ENCODE results near the gene PKN3. TPM values are rescaled to one million over a fixed set of nuclear protein-coding genes. Genes with fewer than 3 reads are reported as not detected.

The PKN3 gene
- polyA plus RNA-seq, 1 donor (not counting 4 experiments of a cell fraction or from before 2014, with no cell fraction given) = 1.3 TPM

- FAIRE-seq (no peak), DNase-seq (ENCODE audit: low read depth, low spot score) (no peak)
- no peaks in the 10 kb centered on the region for H3K79me2 ChIP-seq (ENCODE audit: control insufficient read depth, insufficient read depth, low read length)
- no peaks in the 10 kb centered on the region for H3K9me1 ChIP-seq (ENCODE audit: control insufficient read depth, extremely low read depth, insufficient read depth, low read length)
- no peak overlapping the region for H3K4me2 ChIP-seq (ENCODE audit: control insufficient read depth, extremely low read depth, insufficient read depth, low read depth, low read length)
- dilution Hi-C loops (cut with MboI; ENCODE audit: extremely low pct_ligation_motif_present, low sequenced_read_pairs) = no loop called here
- H3K4me1 ChIP-seq (ENCODE audit: control insufficient read depth, extremely low read depth, insufficient read depth, low read length) = no peaks in the 10 kb centered on the region
- no peaks in the 10 kb centered on the region for H3K9me3 ChIP-seq (ENCODE audit: control insufficient read depth, low read depth, low read length)
- H3K4me3 ChIP-seq (ENCODE audit: control insufficient read depth in 2 of 3, extremely low read depth in 1 of 3, insufficient read depth in 2 of 3, low read depth in 1 of 3, low read length in 3 of 3) = no peak overlapping the region
- TF ChIP-seq, protein P1, sequence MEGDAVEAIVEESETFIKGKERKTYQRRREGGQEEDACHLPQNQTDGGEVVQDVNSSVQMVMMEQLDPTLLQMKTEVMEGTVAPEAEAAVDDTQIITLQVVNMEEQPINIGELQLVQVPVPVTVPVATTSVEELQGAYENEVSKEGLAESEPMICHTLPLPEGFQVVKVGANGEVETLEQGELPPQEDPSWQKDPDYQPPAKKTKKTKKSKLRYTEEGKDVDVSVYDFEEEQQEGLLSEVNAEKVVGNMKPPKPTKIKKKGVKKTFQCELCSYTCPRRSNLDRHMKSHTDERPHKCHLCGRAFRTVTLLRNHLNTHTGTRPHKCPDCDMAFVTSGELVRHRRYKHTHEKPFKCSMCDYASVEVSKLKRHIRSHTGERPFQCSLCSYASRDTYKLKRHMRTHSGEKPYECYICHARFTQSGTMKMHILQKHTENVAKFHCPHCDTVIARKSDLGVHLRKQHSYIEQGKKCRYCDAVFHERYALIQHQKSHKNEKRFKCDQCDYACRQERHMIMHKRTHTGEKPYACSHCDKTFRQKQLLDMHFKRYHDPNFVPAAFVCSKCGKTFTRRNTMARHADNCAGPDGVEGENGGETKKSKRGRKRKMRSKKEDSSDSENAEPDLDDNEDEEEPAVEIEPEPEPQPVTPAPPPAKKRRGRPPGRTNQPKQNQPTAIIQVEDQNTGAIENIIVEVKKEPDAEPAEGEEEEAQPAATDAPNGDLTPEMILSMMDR (optimal IDR thresholded peaks at IDR 0.05 in 1 of 3, IDR thresholded peaks at IDR 0.05 in 1 of 3, conservative IDR thresholded peaks at IDR 0.05 in 1 of 3; ENCODE audit: extremely low read depth in 1 of 3, insufficient read depth in 2 of 3, low read length in 3 of 3) = no peak
- H3K9ac ChIP-seq (ENCODE audit: control insufficient read depth, extremely low read depth, insufficient read depth, low read length) = no peak overlapping the region
- H3K27me3 ChIP-seq (ENCODE audit: control insufficient read depth, extremely low read depth, insufficient read depth, low read length) = no peaks in the 10 kb centered on the region
- no peaks in the 10 kb centered on the region for H3K36me3 ChIP-seq (ENCODE audit: control insufficient read depth in 2 of 2, extremely low read depth in 1 of 2, insufficient read depth in 2 of 2, low read length in 2 of 2)
- no peaks in the 10 kb centered on the region for H4K20me1 ChIP-seq (ENCODE audit: control insufficient read depth, extremely low read depth, insufficient read depth, low read length)
- no peak overlapping the region for H2AFZ ChIP-seq (ENCODE audit: control insufficient read depth, low read length)
- H3K27ac ChIP-seq (ENCODE audit: control insufficient read depth, insufficient read depth, low read length) = no peak overlapping the region
These were observed 32.5 kb upstream of the PKN3 start for GRCh38 chr9:128669786-128670185.

DNA sequence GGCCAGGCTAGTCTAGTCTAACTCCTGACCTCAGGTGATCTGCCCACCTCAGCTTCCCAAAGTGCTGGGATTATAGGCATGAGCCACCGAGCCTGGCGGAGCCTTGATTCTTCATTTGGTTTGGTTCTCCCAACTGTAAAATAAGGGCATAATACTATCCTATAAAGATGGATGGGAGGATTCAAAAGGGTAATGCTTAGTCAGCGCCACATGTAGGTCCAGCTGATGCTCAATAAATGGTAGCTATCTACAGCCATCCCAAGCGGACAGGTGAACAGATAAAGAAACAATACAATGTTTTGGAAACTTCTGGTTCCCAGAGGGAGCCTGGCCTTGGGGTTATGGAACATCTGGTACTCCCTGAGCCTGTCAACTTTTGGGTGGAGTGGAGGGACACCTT is 26.9 kb upstream of the PKN3 start:
- no peaks in the 10 kb centered on the region for H3K9me3 ChIP-seq (ENCODE audit: control insufficient read depth, low read depth, low read length)
- no peak for DNase-seq (ENCODE audit: low read depth, low spot score)
- no peak for TF ChIP-seq EZH2 (IDR thresholded peaks at IDR 0.05; ENCODE audit: low read length)
- TF ChIP-seq, protein P1 (optimal IDR thresholded peaks at IDR 0.05 in 1 of 3, IDR thresholded peaks at IDR 0.05 in 1 of 3, conservative IDR thresholded peaks at IDR 0.05 in 1 of 3; ENCODE audit: extremely low read depth in 1 of 3, insufficient read depth in 2 of 3, low read length in 3 of 3) = no peak
- H3K27ac ChIP-seq (ENCODE audit: control insufficient read depth, insufficient read depth, low read length) = no peak overlapping the region
- dilution Hi-C loops (cut with MboI; ENCODE audit: extremely low pct_ligation_motif_present, low sequenced_read_pairs) = no loop called here
- H3K4me2 ChIP-seq (ENCODE audit: control insufficient read depth, extremely low read depth, insufficient read depth, low read depth, low read length) = no peak overlapping the region
- peaks cover 3% of the 10 kb centered on the region for H4K20me1 ChIP-seq (ENCODE audit: control insufficient read depth, extremely low read depth, insufficient read depth, low read length)
- FAIRE-seq = no peak
- peaks cover 0 to 5% of the 10 kb centered on the region in 2 experiments for H3K36me3 ChIP-seq (ENCODE audit: control insufficient read depth in 2 of 2, extremely low read depth in 1 of 2, insufficient read depth in 2 of 2, low read length in 2 of 2)
- H3K9me1 ChIP-seq (ENCODE audit: control insufficient read depth, extremely low read depth, insufficient read depth, low read length) = no peaks in the 10 kb centered on the region
- no peak overlapping the region for H3K9ac ChIP-seq (ENCODE audit: control insufficient read depth, extremely low read depth, insufficient read depth, low read length)
- H3K4me1 ChIP-seq (ENCODE audit: control insufficient read depth, extremely low read depth, insufficient read depth, low read length) = no peaks in the 10 kb centered on the region
- H3K79me2 ChIP-seq (ENCODE audit: control insufficient read depth, insufficient read depth, low read length) = no peaks in the 10 kb centered on the region
- H3K4me3 ChIP-seq (ENCODE audit: control insufficient read depth in 2 of 3, extremely low read depth in 1 of 3, insufficient read depth in 2 of 3, low read depth in 1 of 3, low read length in 3 of 3) = no peak overlapping the region
- no peaks in the 10 kb centered on the region for H3K27me3 ChIP-seq (ENCODE audit: control insufficient read depth, extremely low read depth, insufficient read depth, low read length)
- H2AFZ ChIP-seq (ENCODE audit: control insufficient read depth, low read length) = no peak overlapping the region
